ENCODE data around the gene SUFU. TPM values are rescaled to one million over a fixed set of nuclear protein-coding genes. Genes with fewer than 3 reads are reported as not detected.

The SUFU gene
- total RNA-seq, 4 donors from 2014 or later: 5.5 to 13.3 (median 8.2) TPM

DNA sequence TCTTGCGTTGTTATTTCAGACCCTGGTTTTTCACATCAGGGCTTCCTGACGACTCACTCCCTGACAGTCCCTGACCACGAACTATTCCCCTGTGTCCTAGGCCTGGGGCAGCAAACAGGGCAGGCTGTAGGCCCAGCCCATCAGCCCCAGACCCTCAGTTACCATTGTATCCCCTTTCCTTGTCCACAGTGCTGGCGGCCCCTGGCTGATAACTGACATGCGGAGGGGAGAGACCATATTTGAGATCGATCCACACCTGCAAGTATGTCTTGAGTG is 90.0 kb downstream of the SUFU start:
- no peak for TF ChIP-seq CTCF (IDR thresholded peaks at IDR 0.05; ENCODE audit: low read depth)

DNA sequence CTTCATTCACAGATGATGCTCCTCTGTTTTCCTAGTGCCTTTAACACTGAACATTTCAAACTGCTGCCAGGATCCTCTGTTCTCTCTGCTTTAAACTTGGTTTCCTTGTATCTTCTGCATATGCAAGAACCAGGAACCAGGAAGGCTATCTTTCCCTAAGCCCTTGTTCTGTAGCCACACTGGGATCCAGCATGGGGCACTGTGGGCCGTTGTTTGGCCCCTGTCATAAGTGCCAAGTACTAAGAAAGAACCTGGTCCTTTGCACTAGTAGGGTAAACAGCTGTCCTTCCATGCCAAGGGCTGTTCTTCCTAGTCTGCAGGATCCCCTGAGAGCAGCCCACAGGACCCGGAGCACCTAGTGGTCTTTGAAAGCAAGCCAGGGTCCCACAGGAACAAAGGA is 91.5 kb downstream of the SUFU start:
- no peak for TF ChIP-seq CTCF (IDR thresholded peaks at IDR 0.05; ENCODE audit: low read depth)

DNA sequence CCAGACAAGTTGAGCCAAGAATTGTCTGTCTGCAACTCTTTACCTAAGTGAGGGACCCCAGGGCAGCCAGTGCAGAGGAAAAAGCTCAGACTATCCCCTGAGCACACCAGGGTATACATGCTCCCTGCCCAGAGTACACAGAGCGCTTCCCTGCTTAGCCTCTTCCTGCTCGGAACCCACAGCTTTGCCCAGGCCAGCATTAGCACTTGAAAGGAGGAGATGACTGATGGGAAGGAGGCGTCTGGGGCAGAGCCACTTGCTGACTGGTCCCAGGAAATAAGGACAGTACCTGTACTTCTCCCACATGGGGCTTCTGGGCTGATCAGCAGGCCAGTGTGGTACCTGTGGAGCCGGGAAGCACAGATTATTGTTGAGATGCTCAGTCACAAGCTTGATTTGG is 92.1 kb downstream of the SUFU start:
- TF ChIP-seq CTCF (IDR thresholded peaks at IDR 0.05; ENCODE audit: low read depth): no peak

- TF ChIP-seq CTCF (IDR thresholded peaks at IDR 0.05; ENCODE audit: low read depth): no peak
Measured at GRCh38 chr10:102596506-102596971, 92.8 kb downstream of the SUFU start.

GRCh38 chr10:102597131-102597991 is 93.6 kb downstream of the SUFU start:
- no peak for TF ChIP-seq CTCF (IDR thresholded peaks at IDR 0.05; ENCODE audit: low read depth)

GRCh38 chr10:102598243-102598642 is 94.5 kb downstream of the SUFU start:
- TF ChIP-seq CTCF (IDR thresholded peaks at IDR 0.05; ENCODE audit: low read depth): no peak

DNA sequence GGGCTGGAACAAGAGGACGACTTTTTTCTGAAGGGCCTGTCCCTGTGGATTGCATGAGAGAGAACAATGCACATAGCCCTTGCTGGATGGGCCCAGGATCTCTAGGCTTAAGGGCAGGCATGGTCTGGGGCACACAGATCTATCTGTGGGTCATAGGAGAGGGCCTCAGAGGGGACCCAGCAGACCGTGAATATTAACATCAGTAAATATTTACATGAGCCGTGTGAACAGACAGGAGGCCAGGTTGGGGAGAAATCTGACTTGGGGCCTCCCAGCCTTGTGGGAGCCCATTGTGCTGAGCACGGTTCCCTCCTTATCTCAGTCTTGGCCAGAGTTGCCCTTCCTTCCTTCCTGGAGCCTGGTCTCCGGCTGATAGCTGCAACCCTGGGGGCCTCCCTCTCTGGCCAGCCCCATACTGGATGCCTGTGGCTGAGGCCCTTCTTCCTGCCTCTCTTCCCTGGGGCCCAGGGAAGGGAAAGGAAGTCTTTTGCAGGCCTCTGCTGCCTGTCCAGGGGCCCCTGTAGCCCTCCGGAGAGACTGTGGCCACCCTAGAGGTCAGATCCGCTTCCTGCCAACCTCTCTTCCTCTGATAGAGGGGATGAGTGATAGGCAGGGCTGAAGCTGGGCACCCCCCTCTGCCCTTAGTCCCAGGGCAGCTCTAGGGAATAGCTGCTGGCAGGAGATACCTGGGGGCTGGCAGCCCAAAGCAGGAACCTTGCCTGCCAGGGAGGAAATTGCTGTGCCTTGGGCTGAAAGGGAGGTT is 96.0 kb downstream of the SUFU start:
- TF ChIP-seq CTCF (IDR thresholded peaks at IDR 0.05; ENCODE audit: low read depth): no peak

Data from subcutaneous adipose tissue (tissue), 4 donors.